CD1c-positive myeloid dendritic cell (primary cell): ENCODE measurements around the gene TRIP6.
"Not testable (repeated sequence)": the region's sequence is repeated elsewhere in the genome, so short reads cannot be mapped to it uniquely, and the experiment has no call there.

Experiments
- DNase-seq: peaks from one replicate; pipeline ENCODE4 v3.0.0-alpha.2; 2016; ENCODE audit errors: extremely low spot score

TRIP6 gene

DNA sequence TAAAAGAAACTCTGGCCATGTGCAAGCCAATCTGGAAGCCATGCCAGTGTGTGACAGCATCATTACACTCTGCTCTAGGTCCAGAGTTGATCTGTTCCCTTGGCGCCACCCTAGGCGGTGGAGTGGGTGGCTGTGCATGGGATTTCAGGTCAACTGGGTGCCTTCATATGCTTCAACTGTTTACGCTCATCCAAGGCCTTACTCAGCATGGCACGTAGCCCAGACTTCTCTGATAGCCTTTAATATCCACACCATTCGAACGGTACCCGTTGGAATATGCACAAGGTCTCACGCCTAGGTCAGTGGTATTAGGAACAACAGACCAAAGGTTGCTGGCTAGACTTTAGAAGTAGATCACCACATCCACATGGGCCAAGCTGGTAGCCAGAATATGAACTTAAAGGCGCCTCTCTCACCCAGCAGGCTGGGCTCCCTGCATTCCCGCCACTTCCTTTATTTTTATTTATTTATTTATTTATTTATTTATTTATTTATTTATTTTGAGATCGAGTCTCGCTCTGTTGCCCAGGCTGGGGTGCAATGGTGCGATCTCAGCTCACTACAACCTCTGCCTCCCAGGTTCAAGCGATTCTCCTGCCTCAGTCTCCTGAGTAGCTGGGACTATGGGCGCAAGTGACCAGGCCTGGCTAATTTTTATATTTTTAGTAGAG lies 47.2 kb downstream of the TRIP6 start:
- no peak for DNase-seq

- peak; percentile 57 for DNase-seq
These were observed 47.8 kb downstream of the TRIP6 start for GRCh38 chr7:100914879-100915447.

DNA sequence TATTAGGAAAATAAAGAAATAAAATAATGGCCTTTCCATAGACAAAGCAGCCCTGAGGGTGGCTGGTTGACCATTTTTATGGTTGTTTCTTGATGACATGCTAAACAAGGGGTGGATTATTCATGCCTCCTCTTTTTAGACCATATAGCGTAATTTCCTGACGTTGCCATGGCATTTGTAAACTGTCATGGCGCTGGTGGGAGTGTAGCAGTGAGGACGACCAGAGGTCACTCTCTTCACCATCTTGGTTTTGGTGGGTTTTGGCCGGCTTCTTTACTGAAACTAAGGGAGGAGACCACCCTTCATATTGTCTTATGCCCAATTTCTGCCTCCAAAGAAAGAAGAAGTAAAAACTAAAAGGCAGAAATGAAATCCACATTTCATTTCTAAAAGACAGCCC lies 52.1 kb downstream of the TRIP6 start:
- not testable (repeated sequence) for DNase-seq

GRCh38 chr7:100919779-100920437 lies 52.7 kb downstream of the TRIP6 start:
- DNase-seq = not testable (repeated sequence)

DNA sequence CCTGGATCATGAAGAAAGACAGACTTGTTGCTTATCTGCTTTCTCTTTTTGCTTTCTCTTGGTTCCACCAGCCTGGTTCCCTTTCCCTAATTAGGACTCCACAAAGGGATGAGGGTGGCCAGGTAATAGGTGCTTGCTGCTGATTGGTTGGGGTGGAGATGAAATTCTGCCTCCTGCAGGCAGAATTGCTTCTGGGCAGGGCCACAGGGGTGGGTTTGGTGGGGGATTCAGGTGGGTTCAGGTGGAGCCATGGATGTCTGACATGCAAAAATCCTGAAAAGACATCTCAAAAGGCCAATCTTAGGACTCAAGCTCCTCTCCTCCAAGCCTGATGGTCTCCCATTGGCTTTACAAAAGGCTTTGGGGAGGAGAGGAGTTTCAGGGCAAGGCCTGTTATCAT lies 53.9 kb downstream of the TRIP6 start:
- DNase-seq = no peak
